ENCODE results near the gene MAVS. TPM values are rescaled to one million over a fixed set of nuclear protein-coding genes. Genes with fewer than 3 reads are reported as not detected.
A peak's percentile ranks its signal among the peaks of the same experiment; 100 is the strongest.

The MAVS gene
- total and polyA plus RNA-seq, 8 donors, result 9.5 to 25.1 (median 20.9) TPM

DNA sequence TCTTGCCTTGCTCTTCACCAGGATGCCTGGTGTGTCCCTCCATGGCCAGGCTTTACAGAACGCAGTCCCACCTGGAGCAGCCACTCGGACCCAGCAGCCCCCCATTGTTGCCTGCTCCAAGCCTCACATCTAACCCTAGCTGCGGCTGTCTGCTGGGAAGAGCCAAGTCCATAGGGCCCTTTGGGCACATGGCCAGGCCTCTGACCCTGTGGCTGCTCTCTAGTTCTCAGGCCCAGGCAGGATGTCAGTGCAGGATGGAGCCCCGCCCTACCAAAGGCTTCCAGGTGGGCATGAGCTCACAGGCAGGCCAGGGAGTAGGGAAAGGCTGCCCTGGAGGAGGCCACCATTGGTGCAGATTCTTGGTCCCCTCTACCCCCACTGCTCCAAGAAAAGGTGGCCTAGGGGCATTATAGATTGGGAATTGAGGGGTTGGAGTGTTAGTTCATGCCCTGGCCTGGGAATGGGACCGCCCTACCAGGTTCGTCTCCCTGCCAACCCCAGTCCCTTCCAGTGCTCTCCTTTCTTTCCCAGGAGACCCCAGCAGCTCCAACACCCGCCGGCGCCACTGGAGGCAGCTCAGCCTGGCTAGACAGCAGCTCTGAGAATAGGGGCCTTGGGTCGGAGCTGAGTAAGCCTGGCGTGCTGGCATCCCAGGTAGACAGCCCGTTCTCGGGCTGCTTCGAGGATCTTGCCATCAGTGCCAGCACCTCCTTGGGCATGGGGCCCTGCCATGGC is 18.7 kb downstream of the MAVS start:
- FAIRE-seq (no peak), ATAC-seq (no peak), DNase-seq (peak in 1 of 6 donors; percentile 62)
- Histone ChIP-seq H3K27ac (no peak overlapping the region), H3K4me3 (no peak overlapping the region), H3K27me3 (no peaks in the 10 kb centered on the region), H3K4me1 (no peaks in the 10 kb centered on the region), H3K36me3 (peaks cover 14 to 62% (median 44%) of the 10 kb centered on the region in 3 donors), H3K9me3 (no peaks in the 10 kb centered on the region)
- TF ChIP-seq, protein P1, sequence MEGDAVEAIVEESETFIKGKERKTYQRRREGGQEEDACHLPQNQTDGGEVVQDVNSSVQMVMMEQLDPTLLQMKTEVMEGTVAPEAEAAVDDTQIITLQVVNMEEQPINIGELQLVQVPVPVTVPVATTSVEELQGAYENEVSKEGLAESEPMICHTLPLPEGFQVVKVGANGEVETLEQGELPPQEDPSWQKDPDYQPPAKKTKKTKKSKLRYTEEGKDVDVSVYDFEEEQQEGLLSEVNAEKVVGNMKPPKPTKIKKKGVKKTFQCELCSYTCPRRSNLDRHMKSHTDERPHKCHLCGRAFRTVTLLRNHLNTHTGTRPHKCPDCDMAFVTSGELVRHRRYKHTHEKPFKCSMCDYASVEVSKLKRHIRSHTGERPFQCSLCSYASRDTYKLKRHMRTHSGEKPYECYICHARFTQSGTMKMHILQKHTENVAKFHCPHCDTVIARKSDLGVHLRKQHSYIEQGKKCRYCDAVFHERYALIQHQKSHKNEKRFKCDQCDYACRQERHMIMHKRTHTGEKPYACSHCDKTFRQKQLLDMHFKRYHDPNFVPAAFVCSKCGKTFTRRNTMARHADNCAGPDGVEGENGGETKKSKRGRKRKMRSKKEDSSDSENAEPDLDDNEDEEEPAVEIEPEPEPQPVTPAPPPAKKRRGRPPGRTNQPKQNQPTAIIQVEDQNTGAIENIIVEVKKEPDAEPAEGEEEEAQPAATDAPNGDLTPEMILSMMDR (IDR thresholded peaks at IDR 0.05), result no peak
- 90 to 93% methylated on average over 14 of the region's 14 CpGs for WGBS, 2 donors
- intact Hi-C loops (cut with DNase I), result no loop called here

DNA sequence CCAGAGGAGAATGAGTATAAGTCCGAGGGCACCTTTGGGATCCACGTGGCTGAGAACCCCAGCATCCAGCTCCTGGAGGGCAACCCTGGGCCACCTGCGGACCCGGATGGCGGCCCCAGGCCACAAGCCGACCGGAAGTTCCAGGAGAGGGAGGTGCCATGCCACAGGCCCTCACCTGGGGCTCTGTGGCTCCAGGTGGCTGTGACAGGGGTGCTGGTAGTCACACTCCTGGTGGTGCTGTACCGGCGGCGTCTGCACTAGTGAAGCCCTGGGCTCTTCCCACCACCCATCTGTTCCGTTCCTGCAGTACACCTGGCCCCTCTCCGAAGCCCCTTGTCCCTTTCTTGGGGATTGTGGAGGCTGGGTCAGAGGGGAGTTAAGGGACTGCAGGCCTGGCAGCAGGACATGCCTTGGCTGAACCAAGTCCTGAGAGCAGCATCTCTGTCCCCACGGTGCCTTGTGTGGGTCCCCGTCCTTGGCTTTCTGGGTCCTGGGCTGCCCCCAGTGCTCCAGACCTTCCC is 19.3 kb downstream of the MAVS start:
- DNase-seq (peak in 1 of 6 donors; percentile 60), ATAC-seq (no peak), FAIRE-seq (no peak)
- Histone ChIP-seq H3K36me3 (peaks cover 14 to 58% (median 40%) of the 10 kb centered on the region in 3 donors), H3K27ac (no peak overlapping the region), H3K27me3 (no peaks in the 10 kb centered on the region), H3K4me3 (no peak overlapping the region), H3K9me3 (no peaks in the 10 kb centered on the region), H3K4me1 (no peaks in the 10 kb centered on the region)
- TF ChIP-seq, protein P1 (IDR thresholded peaks at IDR 0.05), result no peak
- 91 to 92% methylated on average over 11 to 14 of the region's 14 CpGs for WGBS, 2 donors
- intact Hi-C loops (cut with DNase I), result no loop called here

DNA sequence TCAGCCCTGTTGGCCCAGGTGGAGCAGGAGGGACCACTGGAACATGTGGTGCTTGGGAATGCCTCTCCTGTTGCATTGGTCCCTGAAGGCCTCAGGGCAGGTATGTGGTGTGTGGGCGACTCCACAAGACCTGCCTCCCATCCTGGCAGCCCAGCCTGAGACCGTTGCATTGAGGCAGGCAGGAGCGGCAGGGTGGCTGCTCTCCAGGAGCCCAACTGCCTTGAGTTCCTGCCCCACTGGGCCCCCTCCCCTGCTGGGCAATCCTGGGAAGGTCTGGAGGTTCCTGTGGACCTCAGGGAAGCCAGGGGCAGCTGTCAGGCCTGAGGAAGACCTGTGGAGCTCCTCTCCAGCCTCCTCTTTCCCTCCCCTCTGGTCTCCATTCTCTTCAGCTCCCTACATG is 19.8 kb downstream of the MAVS start:
- DNase-seq (no peak), FAIRE-seq (no peak), ATAC-seq (peak in 1 of 4 donors; percentile 6)
- 72 to 76% methylated on average over 3 of the region's 3 CpGs for WGBS, 2 donors
- Histone ChIP-seq H3K4me1 (no peaks in the 10 kb centered on the region), H3K36me3 (peaks cover 14 to 53% (median 34%) of the 10 kb centered on the region in 3 donors), H3K27me3 (no peaks in the 10 kb centered on the region), H3K4me3 (no peak overlapping the region), H3K27ac (no peak overlapping the region), H3K9me3 (no peaks in the 10 kb centered on the region)
- intact Hi-C loops (cut with DNase I), result no loop called here
- TF ChIP-seq, protein P1 (IDR thresholded peaks at IDR 0.05), result no peak

DNA sequence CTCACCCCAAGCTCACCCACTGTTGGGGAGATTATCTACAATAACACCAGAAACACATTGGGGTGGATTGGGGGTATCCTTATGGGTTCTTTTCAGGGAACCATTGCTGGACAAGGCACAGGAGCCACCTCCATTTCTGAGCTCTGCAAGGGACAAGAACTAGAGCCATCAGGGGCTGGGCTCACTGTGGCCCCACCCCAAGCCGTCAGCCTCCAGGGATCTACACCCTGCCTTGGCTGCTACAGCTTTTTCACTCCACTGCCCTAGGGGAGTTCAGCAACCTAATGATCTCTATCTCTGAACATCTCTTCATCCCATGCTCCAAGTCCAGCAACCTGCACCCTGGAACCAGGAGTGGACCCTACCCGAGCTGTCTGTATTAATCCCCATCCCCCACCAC is 21.2 kb downstream of the MAVS start:
- intact Hi-C loops (cut with DNase I), result no loop called here
- Histone ChIP-seq H3K36me3 (peaks cover 8 to 40% (median 21%) of the 10 kb centered on the region in 3 donors), H3K9me3 (no peaks in the 10 kb centered on the region), H3K4me1 (no peaks in the 10 kb centered on the region), H3K27ac (no peak overlapping the region), H3K27me3 (no peaks in the 10 kb centered on the region), H3K4me3 (no peak overlapping the region)
- TF ChIP-seq, protein P1 (IDR thresholded peaks at IDR 0.05), result no peak
- no peak for DNase-seq
- 81% methylated on average over 2 of the region's 2 CpGs for WGBS, 2 donors
- FAIRE-seq, result no peak
- no peak for ATAC-seq

All from pancreas (tissue), 10 donors.